HG03159 (cell line): Measurements from ENCODE around the gene CUL4A.
"Not testable (repeated sequence)": the region's sequence is repeated elsewhere in the genome, so short reads cannot be mapped to it uniquely, and the experiment has no call there.

Experiments used
- ATAC-seq: cut with Tn5 transposase; IDR thresholded peaks from one replicate; pipeline ENCODE4 v1.9.1; 2021; ENCODE audit warnings: mild to moderate bottlenecking, moderate library complexity; ENCODE audit not compliant: unreplicated experiment

The CUL4A gene

GRCh38 chr13:113233101-113233500, 23.7 kb downstream of the CUL4A start:
- no peak for ATAC-seq

GRCh38 chr13:113238536-113238935, 29.1 kb downstream of the CUL4A start:
- no peak for ATAC-seq

GRCh38 chr13:113239357-113239756, 29.9 kb downstream of the CUL4A start:
- no peak for ATAC-seq

- no peak for ATAC-seq
These were observed 30.6 kb downstream of the CUL4A start for GRCh38 chr13:113239986-113240385.

GRCh38 chr13:113241623-113242022, 32.2 kb downstream of the CUL4A start:
- not testable (repeated sequence) for ATAC-seq

GRCh38 chr13:113243847-113244246, 34.4 kb downstream of the CUL4A start:
- ATAC-seq = no peak

- ATAC-seq = no peak
These were observed 36.7 kb downstream of the CUL4A start for GRCh38 chr13:113245849-113246796.

GRCh38 chr13:113252516-113253095, 43.2 kb downstream of the CUL4A start:
- ATAC-seq = no peak

GRCh38 chr13:113257908-113258307, 48.5 kb downstream of the CUL4A start:
- ATAC-seq = not testable (repeated sequence)

- no peak for ATAC-seq
These were observed 49.1 kb downstream of the CUL4A start for GRCh38 chr13:113258321-113259054.

- ATAC-seq = no peak
These were observed 51.6 kb downstream of the CUL4A start for GRCh38 chr13:113260996-113261395.

GRCh38 chr13:113263016-113263415, 53.6 kb downstream of the CUL4A start:
- ATAC-seq = not testable (repeated sequence)

- ATAC-seq = no peak
These were observed 58.4 kb downstream of the CUL4A start for GRCh38 chr13:113267642-113268405.

GRCh38 chr13:113272031-113272430, 62.6 kb downstream of the CUL4A start:
- ATAC-seq = no peak

- ATAC-seq = no peak
These were observed 63.3 kb downstream of the CUL4A start for GRCh38 chr13:113272701-113273181.

- no peak for ATAC-seq
These were observed 63.9 kb downstream of the CUL4A start for GRCh38 chr13:113273321-113273720.

- no peak for ATAC-seq
These were observed 64.6 kb downstream of the CUL4A start for GRCh38 chr13:113273851-113274590.

GRCh38 chr13:113274721-113275120, 65.3 kb downstream of the CUL4A start:
- no peak for ATAC-seq

GRCh38 chr13:113275387-113275786, 66.0 kb downstream of the CUL4A start:
- no peak for ATAC-seq

- no peak for ATAC-seq
These were observed 70.7 kb downstream of the CUL4A start for GRCh38 chr13:113280126-113280525.
